DMS 273 (cell line): ENCODE measurements around the gene RADIL.

Experiments used
- DNase-seq: peaks from one replicate; lab custom pipeline; 2025; ENCODE audit not compliant: unreplicated experiment; lab: John Stamatoyannopoulos, UW

RADIL gene

GRCh38 chr7:4851459-4852422 lies 31.8 kb downstream of the RADIL start:
- DNase-seq = no peak

GRCh38 chr7:4850262-4850795 lies 33.2 kb downstream of the RADIL start:
- DNase-seq = no peak

- DNase-seq = peak; percentile 73
Measured at GRCh38 chr7:4849390-4849789, 34.1 kb downstream of the RADIL start.

GRCh38 chr7:4845740-4846142 lies 37.8 kb downstream of the RADIL start:
- DNase-seq = no peak

- no peak for DNase-seq
Measured at GRCh38 chr7:4842319-4843064, 41.0 kb downstream of the RADIL start.

- DNase-seq = no peak
Measured at GRCh38 chr7:4841836-4842235, 41.7 kb downstream of the RADIL start.

GRCh38 chr7:4841007-4841784 lies 42.3 kb downstream of the RADIL start:
- no peak for DNase-seq

GRCh38 chr7:4840079-4840501 lies 43.4 kb downstream of the RADIL start:
- peak; percentile 67 for DNase-seq

- DNase-seq = no peak
Measured at GRCh38 chr7:4838626-4839334, 44.7 kb downstream of the RADIL start.

- peak; percentile 31 for DNase-seq
Measured at GRCh38 chr7:4837803-4838625, 45.5 kb downstream of the RADIL start.

GRCh38 chr7:4837041-4837802 lies 46.3 kb downstream of the RADIL start:
- no peak for DNase-seq

- DNase-seq = no peak
Measured at GRCh38 chr7:4836206-4836661, 47.3 kb downstream of the RADIL start.

GRCh38 chr7:4835398-4836205 lies 47.9 kb downstream of the RADIL start:
- no peak for DNase-seq

GRCh38 chr7:4834601-4835397 lies 48.7 kb downstream of the RADIL start:
- DNase-seq = no peak

- no peak for DNase-seq
Measured at GRCh38 chr7:4833691-4834600, 49.6 kb downstream of the RADIL start.

- no peak for DNase-seq
Measured at GRCh38 chr7:4833176-4833575, 50.3 kb downstream of the RADIL start.
